HEK293 (cell line): ENCODE results near the gene CHST3.

Experiments used
- CTCF ChIA-PET: fragments of 350-600 bp; formaldehyde crosslinking; extraction: SDS; loops from one replicate; lab custom pipeline; 2021; ENCODE audit warnings: antibody characterized with exemption; lab: Yijun Ruan, JAX
- POLR2A ChIA-PET: fragments of 300-600 bp; formaldehyde crosslinking; extraction: SDS; loops from one replicate; lab custom pipeline; 2020; ENCODE audit warnings: antibody characterized with exemption, inconsistent platforms; lab: Yijun Ruan, JAX
- H3K27ac ChIP-seq: fragments of 200-500 bp; sonication (Bioruptor generic); 2 replicates; pipeline ENCODE4 v1.5.1; 2014; ENCODE audit warnings: low read depth, low read length, control low read depth, inconsistent platforms; ENCODE audit errors: extremely low read depth
- H3K36me3 ChIP-seq, 2 experiments: fragments of 200-500 bp in 1 of 2; sonication (Bioruptor generic) in 1 of 2; 1 replicate in 1 of 2; 2 replicates in 1 of 2; pipeline ENCODE4 v1.5.1; 2014 to 2017; ENCODE audit warnings: inconsistent platforms in 2 of 2, low read length in 2 of 2; ENCODE audit not compliant: control insufficient read depth in 2 of 2, insufficient read depth in 1 of 2
- H3K4me1 ChIP-seq: fragments of 200-500 bp; sonication (Bioruptor generic); 2 replicates; pipeline ENCODE4 v1.5.1; 2014; ENCODE audit warnings: mild to moderate bottlenecking, low read length, inconsistent platforms; ENCODE audit not compliant: control insufficient read depth, insufficient read depth
- H3K4me3 ChIP-seq: 2 replicates; pipeline ENCODE4 v1.5.1; 2011; ENCODE audit warnings: low read depth, mild to moderate bottlenecking, control low read depth, low read length, moderate library complexity
- H3K9me3 ChIP-seq: fragments of 200-500 bp; sonication (Bioruptor generic); 2 replicates; pipeline ENCODE4 v1.5.1; 2014; ENCODE audit warnings: low read depth, low read length, inconsistent platforms; ENCODE audit not compliant: control insufficient read depth, insufficient read depth
- ATF2 ChIP-seq: fragments of 450-650 bp; formaldehyde crosslinking; IDR thresholded peaks from 2 replicates; pipeline ENCODE4 v1.5.1; 2016; ENCODE audit warnings: missing biosample characterization, missing genetic modification characterization, low read depth
- BCL11A ChIP-seq: fragments of 450-650 bp; formaldehyde crosslinking; IDR thresholded peaks from 2 replicates; pipeline ENCODE4 v1.5.1; 2016; ENCODE audit warnings: low read depth, missing biosample characterization, missing genetic modification characterization
- KLF1 ChIP-seq: fragments of 450-650 bp; formaldehyde crosslinking; IDR thresholded peaks from 2 replicates; pipeline ENCODE4 v1.5.1; 2016; ENCODE audit warnings: missing biosample characterization, missing genetic modification characterization
- KLF17 ChIP-seq: fragments of 450-650 bp; formaldehyde crosslinking; IDR thresholded peaks from 2 replicates; pipeline ENCODE4 v1.5.1; 2016; ENCODE audit warnings: missing biosample characterization, missing genetic modification characterization
- PATZ1 ChIP-seq: fragments of 450-650 bp; formaldehyde crosslinking; IDR thresholded peaks from 2 replicates; pipeline ENCODE4 v1.5.1; 2016; ENCODE audit warnings: missing biosample characterization, missing genetic modification characterization
- REST ChIP-seq: fragments of 450-650 bp; formaldehyde crosslinking; IDR thresholded peaks from 2 replicates; pipeline ENCODE4 v1.5.1; 2016; ENCODE audit warnings: missing biosample characterization, missing genetic modification characterization
- SP3 ChIP-seq: fragments of 450-650 bp; formaldehyde crosslinking; IDR thresholded peaks from 2 replicates; pipeline ENCODE4 v1.5.1; 2016; ENCODE audit warnings: missing biosample characterization, missing genetic modification characterization
- ZBTB10 ChIP-seq: fragments of 450-650 bp; formaldehyde crosslinking; IDR thresholded peaks from 2 replicates; pipeline ENCODE4 v1.5.1; 2016; ENCODE audit warnings: missing biosample characterization, missing genetic modification characterization
- ZBTB20 ChIP-seq: fragments of 450-650 bp; formaldehyde crosslinking; IDR thresholded peaks from 2 replicates; pipeline ENCODE4 v1.5.1; 2016; ENCODE audit warnings: missing biosample characterization, missing genetic modification characterization
- ZBTB6 ChIP-seq: fragments of 450-650 bp; formaldehyde crosslinking; IDR thresholded peaks from 2 replicates; pipeline ENCODE4 v1.5.1; 2017; ENCODE audit warnings: missing biosample characterization, missing genetic modification characterization
- ZIC2 ChIP-seq: fragments of 450-650 bp; formaldehyde crosslinking; IDR thresholded peaks from 2 replicates; pipeline ENCODE4 v1.5.1; 2016; ENCODE audit warnings: missing biosample characterization, missing genetic modification characterization
- ZNF121 ChIP-seq: fragments of 450-650 bp; formaldehyde crosslinking; IDR thresholded peaks from 2 replicates; pipeline ENCODE4 v1.5.1; 2016; ENCODE audit warnings: missing biosample characterization, missing genetic modification characterization
- ZNF2 ChIP-seq: fragments of 450-650 bp; formaldehyde crosslinking; IDR thresholded peaks from 2 replicates; pipeline ENCODE4 v1.5.1; 2016; ENCODE audit warnings: missing biosample characterization, missing genetic modification characterization
- ZNF248 ChIP-seq: fragments of 450-650 bp; formaldehyde crosslinking; IDR thresholded peaks from 2 replicates; pipeline ENCODE4 v1.5.1; 2017; ENCODE audit warnings: missing biosample characterization, missing genetic modification characterization
- ZNF354C ChIP-seq: fragments of 450-650 bp; formaldehyde crosslinking; IDR thresholded peaks from 2 replicates; pipeline ENCODE4 v1.5.1; 2016; ENCODE audit warnings: missing biosample characterization, missing genetic modification characterization, low read depth, borderline replicate concordance
- ZNF488 ChIP-seq: fragments of 450-650 bp; formaldehyde crosslinking; IDR thresholded peaks from 2 replicates; pipeline ENCODE4 v1.5.1; 2016; ENCODE audit warnings: missing biosample characterization, missing genetic modification characterization
- ZNF529 ChIP-seq: fragments of 450-650 bp; formaldehyde crosslinking; IDR thresholded peaks from 2 replicates; pipeline ENCODE4 v1.5.1; 2017; ENCODE audit warnings: missing genetic modification characterization, missing biosample characterization; ENCODE audit not compliant: insufficient replicate concordance
- ZNF629 ChIP-seq: fragments of 450-650 bp; formaldehyde crosslinking; IDR thresholded peaks from 2 replicates; pipeline ENCODE4 v1.5.1; 2017; ENCODE audit warnings: missing biosample characterization, missing genetic modification characterization
- ZSCAN30 ChIP-seq: fragments of 450-650 bp; IDR thresholded peaks from 2 replicates; pipeline ENCODE4 v1.5.1; 2018; ENCODE audit warnings: missing biosample characterization, mild to moderate bottlenecking, missing genetic modification characterization, moderate library complexity

Gene CHST3

GRCh38 chr10:71969929-71970328, 5.7 kb downstream of the CHST3 start (continued):
- TF ChIP-seq ATF2 (tag by site-specific recombination) (no peak), ZNF529 (tag by site-specific recombination) (no peak), ZNF248 (tag by site-specific recombination) (no peak), ZSCAN30 (tag by site-specific recombination) (no peak), ZNF121 (tag by site-specific recombination) (no peak)
- TF ChIP-seq, all 188 proteins: peak for 0

GRCh38 chr10:71970331-71970730, 6.1 kb downstream of the CHST3 start:
- ChIA-PET POLR2A (interaction anchor here (0.7 kb wide), 1 partner anchor 29 kb away, joined by 3 read pairs; no protein-coding TSS in a partner anchor), CTCF (interaction anchor here (0.6 to 3.0 kb wide), 6 partner anchors 10 to 74 kb away, joined by 3 to 23 read pairs (median 3); no protein-coding TSS in a partner anchor)
- Histone ChIP-seq H3K4me3 (no peak overlapping the region), H3K27ac (no peak overlapping the region), H3K36me3 (no peaks in the 10 kb centered on the region), H3K9me3 (no peaks in the 10 kb centered on the region), H3K4me1 (peaks cover 9% of the 10 kb centered on the region)
- no peak for TF ChIP-seq ZNF629 (tag by site-specific recombination)
- TF ChIP-seq ZBTB6 (tag by site-specific recombination) = no peak
- TF ChIP-seq ZNF2 (tag by site-specific recombination) = no peak
- no peak for TF ChIP-seq BCL11A (tag by site-specific recombination)
- TF ChIP-seq PATZ1 (tag by site-specific recombination) = 0 out of 2 replicates have a peak, but pooled peaks have one; percentile 37
- TF ChIP-seq KLF17 (tag by site-specific recombination) = 0 out of 2 replicates have a peak, but pooled peaks have one; percentile 38
- TF ChIP-seq ZBTB10 (tag by site-specific recombination) = no peak
- peak; percentile 15; the same call in 1 of the 2 replicates for TF ChIP-seq SP3 (tag by site-specific recombination)
- no peak for TF ChIP-seq KLF1 (tag by site-specific recombination)
- TF ChIP-seq REST (tag by site-specific recombination) = no peak
- TF ChIP-seq ZNF488 = no peak
- TF ChIP-seq ZNF354C (tag by site-specific recombination) = no peak
- peak; percentile 45; the same call in 1 of the 2 replicates for TF ChIP-seq ZBTB20 (tag by site-specific recombination)
- TF ChIP-seq ZIC2 = no peak
